Liver (tissue), 3 donors: ENCODE results near the gene CACNA2D1.

Experiments
- CTCF ChIP-seq: fragments of 150-350 bp; IDR thresholded peaks from 2 replicates; pipeline ENCODE4 v1.5.1; 2017; ENCODE audit warnings: improper control_type of control experiment, low read depth, low read length; ENCODE audit not compliant: missing input control
- EGR1 ChIP-seq, 2 donors: IDR thresholded peaks; 2 replicates each; pipeline ENCODE4 v1.6.1; 2016 to 2018; ENCODE audit warnings: antibody characterized with exemption in 2 of 2, low read depth in 2 of 2
- GABPA ChIP-seq, 2 donors: IDR thresholded peaks in 1 of 2; conservative IDR thresholded peaks in 1 of 2; 2 replicates each; pipeline ENCODE4 v1.6.1; 2016; ENCODE audit warnings: antibody characterized with exemption in 2 of 2, mild to moderate bottlenecking in 1 of 2, moderate library complexity in 1 of 2
- JUND ChIP-seq, 2 donors: IDR thresholded peaks; 2 replicates each; pipeline ENCODE4 v1.6.1; 2016; ENCODE audit warnings: antibody characterized with exemption in 2 of 2
- MAX ChIP-seq: IDR thresholded peaks from 2 replicates; pipeline ENCODE4 v1.6.1; 2016; ENCODE audit warnings: antibody characterized with exemption
- RAD21 ChIP-seq, 2 donors: IDR thresholded peaks; 2 replicates each; pipeline ENCODE4 v1.6.1; 2016; ENCODE audit warnings: antibody characterized with exemption in 2 of 2, mild to moderate bottlenecking in 2 of 2
- RXRA ChIP-seq, 2 donors: IDR thresholded peaks; 2 replicates each; pipeline ENCODE4 v1.6.1; 2017 to 2018; ENCODE audit warnings: antibody characterized with exemption in 2 of 2, mild to moderate bottlenecking in 1 of 2
- TAF1 ChIP-seq: conservative IDR thresholded peaks from 2 replicates; pipeline ENCODE4 v1.6.1; 2016; ENCODE audit warnings: antibody characterized with exemption, mild to moderate bottlenecking
- ZBTB33 ChIP-seq: IDR thresholded peaks from 2 replicates; pipeline ENCODE4 v1.6.1; 2016; ENCODE audit warnings: antibody characterized with exemption
- TF ChIP-seq, protein P1 (sequence below): IDR thresholded peaks from 2 replicates; pipeline ENCODE4 v1.6.1; 2016; ENCODE audit warnings: antibody characterized with exemption, mild to moderate bottlenecking
- TF ChIP-seq, protein P2 (sequence below): IDR thresholded peaks from 2 replicates; pipeline ENCODE4 v1.6.1; 2016; ENCODE audit warnings: antibody characterized with exemption
- donor health status: healthy.
- donor health status: healthy.

GRCh38 chr7:82358923-82359322 is 84.7 kb downstream of the CACNA2D1 start:
- no peak for TF ChIP-seq TAF1
- TF ChIP-seq, protein P1, sequence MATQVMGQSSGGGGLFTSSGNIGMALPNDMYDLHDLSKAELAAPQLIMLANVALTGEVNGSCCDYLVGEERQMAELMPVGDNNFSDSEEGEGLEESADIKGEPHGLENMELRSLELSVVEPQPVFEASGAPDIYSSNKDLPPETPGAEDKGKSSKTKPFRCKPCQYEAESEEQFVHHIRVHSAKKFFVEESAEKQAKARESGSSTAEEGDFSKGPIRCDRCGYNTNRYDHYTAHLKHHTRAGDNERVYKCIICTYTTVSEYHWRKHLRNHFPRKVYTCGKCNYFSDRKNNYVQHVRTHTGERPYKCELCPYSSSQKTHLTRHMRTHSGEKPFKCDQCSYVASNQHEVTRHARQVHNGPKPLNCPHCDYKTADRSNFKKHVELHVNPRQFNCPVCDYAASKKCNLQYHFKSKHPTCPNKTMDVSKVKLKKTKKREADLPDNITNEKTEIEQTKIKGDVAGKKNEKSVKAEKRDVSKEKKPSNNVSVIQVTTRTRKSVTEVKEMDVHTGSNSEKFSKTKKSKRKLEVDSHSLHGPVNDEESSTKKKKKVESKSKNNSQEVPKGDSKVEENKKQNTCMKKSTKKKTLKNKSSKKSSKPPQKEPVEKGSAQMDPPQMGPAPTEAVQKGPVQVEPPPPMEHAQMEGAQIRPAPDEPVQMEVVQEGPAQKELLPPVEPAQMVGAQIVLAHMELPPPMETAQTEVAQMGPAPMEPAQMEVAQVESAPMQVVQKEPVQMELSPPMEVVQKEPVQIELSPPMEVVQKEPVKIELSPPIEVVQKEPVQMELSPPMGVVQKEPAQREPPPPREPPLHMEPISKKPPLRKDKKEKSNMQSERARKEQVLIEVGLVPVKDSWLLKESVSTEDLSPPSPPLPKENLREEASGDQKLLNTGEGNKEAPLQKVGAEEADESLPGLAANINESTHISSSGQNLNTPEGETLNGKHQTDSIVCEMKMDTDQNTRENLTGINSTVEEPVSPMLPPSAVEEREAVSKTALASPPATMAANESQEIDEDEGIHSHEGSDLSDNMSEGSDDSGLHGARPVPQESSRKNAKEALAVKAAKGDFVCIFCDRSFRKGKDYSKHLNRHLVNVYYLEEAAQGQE, result no peak
- no peak for TF ChIP-seq CTCF
- TF ChIP-seq ZBTB33, result no peak
- TF ChIP-seq EGR1 (IDR thresholded peaks at IDR 0.05; ENCODE audit: low read depth in 2 of 2), result no peak
- TF ChIP-seq JUND (IDR thresholded peaks at IDR 0.05), result no peak
- no peak for TF ChIP-seq MAX
- no peak for TF ChIP-seq RAD21 (IDR thresholded peaks at IDR 0.05)
- no peak for TF ChIP-seq GABPA (IDR thresholded peaks at IDR 0.05 in 1 of 2, conservative IDR thresholded peaks at IDR 0.05 in 1 of 2)
- TF ChIP-seq, protein P2, sequence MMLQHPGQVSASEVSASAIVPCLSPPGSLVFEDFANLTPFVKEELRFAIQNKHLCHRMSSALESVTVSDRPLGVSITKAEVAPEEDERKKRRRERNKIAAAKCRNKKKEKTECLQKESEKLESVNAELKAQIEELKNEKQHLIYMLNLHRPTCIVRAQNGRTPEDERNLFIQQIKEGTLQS, result no peak
- TF ChIP-seq RXRA (IDR thresholded peaks at IDR 0.05), result no peak
